ENCODE measurements around the gene DAAM2. TPM values are rescaled to one million over a fixed set of nuclear protein-coding genes. Genes with fewer than 3 reads are reported as not detected.

The DAAM2 gene
- total and polyA plus RNA-seq, 2 donors (not counting 3 experiments of a cell fraction or from before 2014, with no cell fraction given): 0.42 to 0.44 TPM

GRCh38 chr6:39917329-39917728 lies 125.2 kb downstream of the DAAM2 start:
- H3K79me2 ChIP-seq (ENCODE audit: control insufficient read depth, insufficient read depth, low read length): no peaks in the 10 kb centered on the region
- CTCF ChIA-PET: no interaction called here
- FAIRE-seq: no peak
- no peaks in the 10 kb centered on the region for H3K27me3 ChIP-seq (ENCODE audit: control insufficient read depth in 2 of 2, insufficient read depth in 2 of 2, low read length in 2 of 2)
- H3K9ac ChIP-seq (replicated peaks; ENCODE audit: extremely low read depth, insufficient read depth, low read length): no peak overlapping the region
- H3K4me2 ChIP-seq (ENCODE audit: insufficient read depth, low read length): no peak overlapping the region
- TF ChIP-seq MYC (IDR thresholded peaks at IDR 0.05; ENCODE audit: low read depth, low read length) (no peak), JUN (IDR thresholded peaks at IDR 0.05; ENCODE audit: borderline replicate concordance, insufficient read depth, insufficient read length, low read depth) (no peak), POLR2A (IDR thresholded peaks at IDR 0.05; ENCODE audit: low read depth, low read length) (no peak), GATA2 (IDR thresholded peaks at IDR 0.05; ENCODE audit: insufficient read depth, insufficient read length, low read depth, low read length) (no peak), EZH2 (IDR thresholded peaks at IDR 0.05; ENCODE audit: borderline replicate concordance, low read depth, low read length, severe bottlenecking) (no peak), POLR2AphosphoS5 (IDR thresholded peaks at IDR 0.05; ENCODE audit: insufficient read depth, low read depth, low read length) (no peak), CTCF (IDR thresholded peaks at IDR 0.05; ENCODE audit: extremely low read depth in 1 of 2, insufficient read depth in 1 of 2, low read depth in 1 of 2, low read length in 2 of 2) (no peak), FOS (IDR thresholded peaks at IDR 0.05; ENCODE audit: borderline replicate concordance, insufficient read depth, low read length) (no peak), MAX (IDR thresholded peaks at IDR 0.05; ENCODE audit: insufficient read depth, insufficient read length) (no peak)
- intact Hi-C loops (cut with micrococcal nuclease) (no loop called here), dilution Hi-C loops (cut with MboI; ENCODE audit: extremely low pct_ligation_motif_present, low sequenced_read_pairs) (no loop called here)
- peaks cover 0 to 6% of the 10 kb centered on the region in 2 experiments for H3K36me3 ChIP-seq (ENCODE audit: control insufficient read depth in 2 of 2, extremely low read depth in 1 of 2, insufficient read depth in 2 of 2, low read length in 2 of 2)
- no peak overlapping the region for H3K4me3 ChIP-seq (replicated peaks in 1 of 3; ENCODE audit: insufficient read depth in 1 of 3, low read depth in 1 of 3, low read length in 3 of 3)
- no peaks in the 10 kb centered on the region for H3K9me3 ChIP-seq (replicated peaks; ENCODE audit: control insufficient read depth, insufficient read depth, low read length)
- BruUV-seq (replicated peaks): no TSS peak
- H4K20me1 ChIP-seq (replicated peaks; ENCODE audit: control insufficient read depth, extremely low read depth, insufficient read depth, low read length): no peaks in the 10 kb centered on the region
- H2AFZ ChIP-seq (ENCODE audit: low read depth, low read length): no peak overlapping the region
- no peak for DNase-seq (ENCODE audit: low read depth, low spot score)
- no peak overlapping the region for H3K27ac ChIP-seq (ENCODE audit: insufficient read depth, low read depth, low read length)
- H3K4me1 ChIP-seq (ENCODE audit: control insufficient read depth, extremely low read depth, insufficient read depth, low read length): no peaks in the 10 kb centered on the region
- no peaks in the 10 kb centered on the region for H3K9me1 ChIP-seq (replicated peaks; ENCODE audit: control insufficient read depth, extremely low read depth, insufficient read depth, low read length)
- POLR2A ChIA-PET: no interaction called here
